Cerebellar nuclear complex (tissue), 1 donor: ENCODE measurements around the gene TOB1.

Source experiments
- DNase-seq, 2 experiments: peaks; one replicate each; lab custom pipeline; 2025; lab: John Stamatoyannopoulos, UW

TOB1 gene

DNA sequence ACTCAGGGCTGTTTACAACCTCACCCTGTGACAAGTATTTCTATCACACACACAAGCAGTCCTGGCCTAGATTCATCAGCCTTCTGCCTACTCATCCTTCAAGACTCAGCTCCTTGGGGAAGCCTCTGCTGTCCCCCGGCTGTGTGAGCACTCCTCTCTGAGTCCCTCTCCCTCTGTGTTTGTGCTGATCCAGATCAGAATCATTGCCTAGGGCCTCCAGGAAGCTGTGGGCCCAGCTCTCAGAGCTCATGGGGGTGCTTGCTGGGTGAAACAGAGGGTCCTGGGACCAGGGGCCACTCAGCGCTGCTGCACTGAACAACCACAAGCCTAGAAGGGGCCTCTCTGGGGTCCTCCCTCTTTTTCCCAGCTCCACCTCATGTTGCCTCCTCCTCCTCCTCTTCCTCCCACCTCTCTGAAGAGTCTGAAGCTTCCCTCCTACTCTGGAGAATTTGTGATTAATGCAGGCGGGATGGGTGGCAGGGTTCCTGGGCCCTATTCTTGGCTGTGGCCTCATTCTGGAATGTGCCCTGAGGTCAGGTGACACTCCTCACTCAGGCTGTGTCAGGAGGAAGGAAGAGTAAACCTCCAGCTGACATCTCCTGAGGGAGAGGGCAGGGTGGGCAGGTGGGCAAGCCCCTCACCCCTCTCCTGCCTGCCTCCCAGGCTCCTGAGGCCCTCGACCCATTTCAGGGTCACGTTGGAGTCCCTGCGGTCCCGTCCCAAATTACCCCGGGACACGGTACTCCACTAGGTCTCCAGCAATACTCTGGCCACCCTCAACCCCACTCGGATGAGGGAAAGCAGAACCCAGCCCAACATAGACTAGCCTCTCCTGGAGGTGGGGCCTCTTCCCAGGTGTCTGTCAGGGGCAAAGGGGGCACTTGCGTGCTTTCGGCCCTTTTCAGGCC, 20.7 kb downstream of the TOB1 start:
- DNase-seq = no peak

- no peak for DNase-seq
Measured at GRCh38 chr17:50844117-50844700, 21.9 kb downstream of the TOB1 start.

DNA sequence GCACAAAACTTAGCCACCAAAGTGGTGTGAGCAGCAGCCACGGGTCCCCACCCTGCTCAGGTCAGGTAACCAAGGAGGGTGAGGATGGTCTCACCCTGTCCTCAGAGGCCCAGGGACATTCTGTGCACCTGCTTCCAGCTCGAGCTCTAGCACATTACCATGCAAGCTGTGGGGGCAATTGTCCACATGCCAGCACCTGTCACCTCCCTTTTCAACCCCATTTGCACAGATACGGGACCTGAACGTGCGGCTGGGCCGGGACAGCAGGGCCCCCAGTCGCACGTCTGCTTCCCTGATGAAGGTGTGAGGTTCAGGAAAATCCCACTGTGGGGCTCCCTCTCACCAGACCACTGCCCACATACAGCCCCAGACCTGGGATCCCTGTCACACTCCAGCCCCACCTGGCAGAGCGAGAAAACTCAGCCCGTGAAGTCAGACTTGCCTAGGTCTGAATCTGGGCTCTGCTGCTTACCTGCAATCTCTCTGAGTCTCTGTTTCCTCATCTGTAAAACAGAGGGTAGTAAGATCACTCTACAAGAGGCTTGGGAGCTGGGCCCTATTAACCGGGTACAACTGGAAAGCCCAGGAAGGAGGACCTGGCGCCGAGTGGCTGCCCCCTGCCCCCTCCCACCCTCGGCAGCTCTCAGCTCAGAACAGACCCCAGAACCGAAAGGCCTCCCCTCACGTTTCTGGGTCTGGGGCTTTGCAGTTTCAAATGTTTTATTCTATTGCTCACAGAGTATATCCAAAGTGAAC, 22.8 kb downstream of the TOB1 start:
- no peak for DNase-seq

GRCh38 chr17:50842506-50843149, 23.5 kb downstream of the TOB1 start:
- no peak for DNase-seq

DNA sequence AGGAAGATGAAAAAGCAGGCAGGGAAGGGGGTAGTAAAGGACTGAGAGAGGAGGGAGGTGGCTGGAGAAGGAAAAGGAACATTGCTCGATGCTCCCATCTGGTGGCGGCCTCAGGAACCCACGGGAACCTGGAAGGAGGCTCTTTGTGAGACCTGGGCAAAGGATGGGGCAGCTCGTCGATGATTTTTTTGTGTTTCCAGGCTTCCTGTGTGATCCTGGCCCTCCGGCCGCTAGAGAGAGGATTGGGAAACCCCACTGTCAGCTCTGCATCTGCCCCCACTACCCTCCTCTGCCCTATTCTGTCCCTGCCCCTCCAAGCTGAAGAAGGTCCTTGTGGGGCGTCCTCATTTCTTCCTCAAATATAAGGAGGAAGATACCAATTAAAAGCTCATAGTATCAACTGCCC, 24.2 kb downstream of the TOB1 start:
- peak in 1 of 2 experiments; percentile 73 for DNase-seq

DNA sequence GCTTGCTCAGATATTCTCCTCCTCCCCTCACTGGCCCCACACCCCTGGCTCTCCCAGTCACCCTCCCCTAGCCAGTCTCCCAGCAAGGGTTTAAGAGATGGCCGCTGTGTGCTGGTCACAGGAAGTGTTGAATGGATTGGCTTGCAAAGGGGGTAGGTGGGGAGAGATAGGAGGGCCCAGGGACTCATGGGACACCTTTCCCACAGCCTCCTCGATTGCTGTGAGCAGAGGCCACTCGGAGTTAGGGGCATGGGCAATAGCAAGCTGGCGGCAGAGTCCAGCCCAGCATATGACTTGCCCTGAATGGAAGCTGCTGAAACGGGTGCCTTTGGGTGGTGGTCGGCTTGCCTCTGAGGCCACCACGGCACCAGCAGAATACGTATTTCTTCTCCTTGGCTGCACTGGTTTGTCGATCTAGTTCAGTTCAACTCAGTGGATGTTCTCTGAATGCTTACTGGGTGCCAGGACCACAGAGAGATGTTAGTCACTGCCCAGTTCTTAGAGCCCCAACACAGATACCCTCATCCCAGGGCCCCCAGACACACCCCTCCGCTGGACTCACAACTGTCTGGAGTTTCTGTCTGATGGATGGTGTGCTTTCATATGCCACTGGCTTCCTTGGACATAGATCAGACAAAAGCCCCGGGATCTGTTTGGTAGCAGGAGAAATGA, 24.7 kb downstream of the TOB1 start:
- DNase-seq = no peak

DNA sequence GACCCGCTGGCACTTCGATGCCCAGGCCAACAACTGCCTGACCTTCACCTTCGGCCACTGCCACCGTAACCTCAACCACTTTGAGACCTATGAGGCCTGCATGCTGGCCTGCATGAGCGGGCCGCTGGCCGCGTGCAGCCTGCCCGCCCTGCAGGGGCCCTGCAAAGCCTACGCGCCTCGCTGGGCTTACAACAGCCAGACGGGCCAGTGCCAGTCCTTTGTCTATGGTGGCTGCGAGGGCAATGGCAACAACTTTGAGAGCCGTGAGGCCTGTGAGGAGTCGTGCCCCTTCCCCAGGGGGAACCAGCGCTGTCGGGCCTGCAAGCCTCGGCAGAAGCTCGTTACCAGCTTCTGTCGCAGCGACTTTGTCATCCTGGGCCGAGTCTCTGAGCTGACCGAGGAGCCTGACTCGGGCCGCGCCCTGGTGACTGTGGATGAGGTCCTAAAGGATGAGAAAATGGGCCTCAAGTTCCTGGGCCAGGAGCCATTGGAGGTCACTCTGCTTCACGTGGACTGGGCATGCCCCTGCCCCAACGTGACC, 25.8 kb downstream of the TOB1 start:
- DNase-seq = no peak

- DNase-seq = no peak
Measured at GRCh38 chr17:50839591-50840310, 26.4 kb downstream of the TOB1 start.

DNA sequence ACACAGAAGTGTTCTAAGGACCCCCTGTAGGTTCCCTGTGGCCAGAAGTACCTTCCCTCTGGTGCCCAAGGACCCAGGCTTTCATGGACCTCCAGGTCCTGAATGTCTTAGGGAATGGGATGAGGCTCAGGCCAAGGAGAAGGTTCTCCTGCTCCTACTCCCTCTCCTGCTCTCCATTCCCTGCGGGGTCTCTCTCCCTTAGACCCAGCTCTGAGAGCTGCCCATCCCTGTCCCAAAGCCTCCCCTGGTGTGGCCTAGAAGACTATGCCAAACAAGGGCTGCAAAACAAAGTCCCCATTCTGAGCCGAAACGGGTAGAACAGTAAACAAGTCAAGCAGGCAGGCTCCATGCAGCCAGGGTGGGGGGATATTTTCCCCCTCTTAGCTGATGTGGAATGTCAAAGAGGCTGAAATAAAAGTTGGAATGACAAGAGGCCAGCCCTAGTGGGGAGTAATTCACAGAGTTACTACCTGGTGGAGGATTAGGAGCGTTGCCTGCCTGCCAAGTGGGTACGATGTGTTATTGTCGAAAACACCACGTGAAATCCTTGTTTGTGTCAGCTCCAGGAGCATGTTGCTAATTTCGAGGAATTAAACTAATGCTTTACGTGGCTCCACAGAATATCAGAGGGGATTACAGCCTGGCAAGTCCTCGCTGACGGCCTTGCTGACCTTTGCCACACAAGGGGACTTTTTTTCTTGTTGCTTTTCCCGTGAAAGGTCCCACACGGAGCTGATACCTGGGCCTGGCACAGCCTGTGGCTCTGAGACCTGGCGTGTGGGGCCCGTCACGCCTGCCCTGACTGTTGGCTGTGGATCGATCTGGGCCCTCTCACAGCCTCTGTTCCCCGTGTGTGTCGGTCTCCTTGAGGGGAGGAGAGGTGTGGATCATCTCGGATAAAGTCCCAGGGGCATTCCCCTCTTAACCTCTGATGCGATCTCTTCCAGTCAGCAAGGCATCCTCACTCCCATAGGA, 27.9 kb downstream of the TOB1 start:
- DNase-seq = no peak

- DNase-seq = no peak
Measured at GRCh38 chr17:50837286-50837979, 28.7 kb downstream of the TOB1 start.

DNA sequence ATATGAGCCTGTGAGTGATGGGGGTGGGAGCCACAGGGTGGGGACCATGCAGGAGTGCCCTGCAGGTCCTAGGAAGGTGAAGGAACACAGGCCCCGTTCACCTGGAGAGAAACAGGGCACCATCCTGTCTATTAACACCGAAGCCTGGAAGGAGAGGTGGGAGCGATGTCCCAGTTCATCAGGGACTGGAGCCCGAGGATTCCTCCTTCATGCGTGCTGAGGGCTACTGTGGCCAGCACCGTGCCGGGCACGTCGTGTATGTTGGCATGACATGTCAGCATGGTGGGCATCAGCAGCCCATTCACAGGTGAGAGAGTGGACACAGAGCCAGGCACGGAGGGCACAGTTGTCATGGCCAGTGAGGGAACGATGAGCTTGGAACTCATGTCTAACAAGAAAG, 29.3 kb downstream of the TOB1 start:
- no peak for DNase-seq

DNA sequence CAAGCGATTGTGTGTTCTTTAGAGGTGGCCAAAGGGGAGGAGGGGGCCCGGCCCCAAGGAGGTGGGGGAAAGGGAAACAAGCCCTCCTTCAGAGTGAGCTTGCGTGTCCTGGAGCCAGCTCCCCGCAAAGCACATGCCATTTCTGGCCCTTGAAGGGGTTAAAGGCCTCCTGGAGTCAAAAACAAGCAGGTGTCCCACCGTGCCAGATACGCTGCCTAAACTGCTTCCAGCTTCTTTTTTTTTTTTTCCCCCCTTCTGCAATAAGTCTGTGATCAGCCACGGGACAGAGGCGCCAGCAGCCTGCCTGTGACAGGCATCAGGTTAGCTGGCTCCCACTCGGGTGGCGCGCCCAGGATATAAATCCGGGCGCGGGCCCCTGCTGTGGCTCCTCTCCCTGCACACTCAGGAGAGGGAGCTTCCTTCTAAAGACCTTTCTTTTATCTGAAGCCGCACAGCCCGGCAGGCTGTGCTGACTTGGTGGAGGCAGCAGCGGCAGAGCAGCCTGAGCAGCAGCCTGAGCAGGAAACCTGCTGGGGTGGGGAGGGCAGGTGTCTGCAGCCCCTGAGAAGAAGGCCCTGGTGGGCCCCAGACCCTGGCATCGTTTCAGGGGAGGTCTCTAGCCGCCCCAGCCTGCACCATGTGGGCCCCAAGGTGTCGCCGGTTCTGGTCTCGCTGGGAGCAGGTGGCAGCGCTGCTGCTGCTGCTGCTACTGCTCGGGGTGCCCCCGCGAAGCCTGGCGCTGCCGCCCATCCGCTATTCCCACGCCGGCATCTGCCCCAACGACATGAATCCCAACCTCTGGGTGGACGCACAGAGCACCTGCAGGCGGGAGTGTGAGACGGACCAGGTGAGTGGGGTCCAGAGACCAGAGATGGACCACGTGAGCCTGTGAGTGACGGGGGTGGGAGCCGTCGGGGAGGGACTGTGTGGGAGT, 30.6 kb downstream of the TOB1 start, which contains the start of gene WFIKKN2:
Gene WFIKKN2, plus strand, starts transcription at position 286 of the 934 bp plus-strand sequence. Its CDS starts 352 bp downstream, at position 638.
- no peak for DNase-seq

DNA sequence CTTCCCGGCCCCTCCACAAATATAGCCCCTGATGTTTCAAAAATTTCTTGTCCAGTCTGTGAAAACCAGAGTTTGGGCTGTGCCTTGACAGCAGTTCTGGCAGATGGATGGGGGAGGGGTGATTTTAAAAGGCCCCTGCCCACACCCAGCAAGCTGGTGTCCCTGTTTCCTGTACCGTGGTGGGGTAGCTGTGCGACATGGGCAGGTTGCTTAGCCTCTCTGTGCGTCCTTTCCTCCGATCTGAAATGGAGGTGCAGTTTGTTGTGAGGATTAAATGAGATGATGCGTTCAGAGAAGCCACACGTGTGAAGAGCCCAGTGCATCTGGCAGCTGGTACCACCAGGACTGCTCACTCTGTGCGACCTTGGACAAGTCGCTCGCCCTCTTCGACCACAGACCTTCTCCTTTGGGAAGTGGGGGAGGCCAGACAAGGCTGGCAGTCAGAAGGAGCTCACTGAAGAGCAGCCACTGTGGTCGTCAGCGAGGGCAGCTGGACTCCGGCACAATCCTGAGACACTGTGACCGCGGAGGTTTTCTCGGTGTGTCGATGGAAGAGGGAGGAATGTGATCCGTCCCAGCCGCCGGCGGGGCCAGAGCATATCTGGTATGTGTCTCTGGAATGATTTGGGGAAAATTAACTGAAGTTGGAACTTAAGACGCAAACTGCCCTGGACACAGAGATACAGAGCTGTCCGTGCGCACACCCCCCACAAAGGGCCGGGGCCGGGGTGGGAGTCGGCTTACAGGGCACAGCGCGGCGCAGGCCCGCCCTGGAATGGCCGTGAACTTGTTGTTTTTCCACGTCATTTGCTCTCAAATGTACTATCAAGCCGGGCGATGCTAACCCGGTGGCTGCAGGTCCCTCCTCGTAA, 31.5 kb downstream of the TOB1 start:
- no peak for DNase-seq

DNA sequence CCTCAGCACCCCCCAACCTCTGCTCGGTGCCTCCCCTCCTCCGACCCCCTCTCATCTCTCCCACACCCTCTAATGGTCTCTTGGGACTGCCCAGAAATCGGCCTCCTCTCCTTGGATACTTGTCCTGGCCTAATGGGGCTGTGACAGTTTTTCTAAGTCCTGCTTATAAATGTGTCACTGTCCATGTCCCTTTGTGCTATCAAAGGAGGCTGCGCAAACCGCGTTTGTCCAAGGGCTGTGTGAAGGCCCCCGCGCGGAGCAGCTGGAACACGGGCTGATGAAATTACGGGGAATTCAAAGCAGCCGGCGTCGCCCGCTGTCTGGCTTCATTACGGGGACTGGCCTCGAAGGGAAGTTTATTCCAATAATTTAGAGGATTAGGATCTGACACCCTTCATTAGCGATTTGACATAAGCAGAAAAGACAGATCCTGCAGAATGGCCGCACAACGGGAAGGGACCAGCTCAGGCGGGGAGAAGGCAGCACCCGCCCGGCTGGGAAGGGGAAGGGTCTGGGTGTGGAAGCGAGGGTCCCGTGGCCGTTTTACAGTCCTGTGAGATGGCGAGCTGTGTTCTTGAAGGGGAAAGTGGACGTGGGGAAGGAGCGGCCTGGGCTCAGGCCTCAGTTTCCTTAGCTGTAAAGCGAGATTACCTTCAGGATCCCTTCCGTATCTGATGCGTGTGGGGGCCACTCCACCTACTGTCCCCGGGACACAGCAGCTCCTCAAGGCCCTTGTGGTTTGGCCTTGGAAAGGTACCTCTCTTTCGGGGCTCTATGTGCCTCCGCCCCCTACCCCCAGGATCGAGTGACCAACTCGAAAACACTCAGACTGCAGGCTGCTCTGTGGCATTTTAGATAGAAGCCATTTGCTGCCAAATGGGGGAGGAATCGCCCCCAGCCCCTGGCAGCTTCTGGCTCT, 32.4 kb downstream of the TOB1 start:
- no peak for DNase-seq

- no peak for DNase-seq
Measured at GRCh38 chr17:50832864-50833381, 33.2 kb downstream of the TOB1 start.
